ENCODE data around the gene PFKFB4. TPM values are rescaled to one million over a fixed set of nuclear protein-coding genes. Genes with fewer than 3 reads are reported as not detected.
A peak's percentile ranks its signal among the peaks of the same experiment; 100 is the strongest.

PFKFB4 gene
- total RNA-seq (1 to 10 TPM; 1.8 to 2.2 TPM), polyA plus RNA-seq (1.3 TPM)

DNA sequence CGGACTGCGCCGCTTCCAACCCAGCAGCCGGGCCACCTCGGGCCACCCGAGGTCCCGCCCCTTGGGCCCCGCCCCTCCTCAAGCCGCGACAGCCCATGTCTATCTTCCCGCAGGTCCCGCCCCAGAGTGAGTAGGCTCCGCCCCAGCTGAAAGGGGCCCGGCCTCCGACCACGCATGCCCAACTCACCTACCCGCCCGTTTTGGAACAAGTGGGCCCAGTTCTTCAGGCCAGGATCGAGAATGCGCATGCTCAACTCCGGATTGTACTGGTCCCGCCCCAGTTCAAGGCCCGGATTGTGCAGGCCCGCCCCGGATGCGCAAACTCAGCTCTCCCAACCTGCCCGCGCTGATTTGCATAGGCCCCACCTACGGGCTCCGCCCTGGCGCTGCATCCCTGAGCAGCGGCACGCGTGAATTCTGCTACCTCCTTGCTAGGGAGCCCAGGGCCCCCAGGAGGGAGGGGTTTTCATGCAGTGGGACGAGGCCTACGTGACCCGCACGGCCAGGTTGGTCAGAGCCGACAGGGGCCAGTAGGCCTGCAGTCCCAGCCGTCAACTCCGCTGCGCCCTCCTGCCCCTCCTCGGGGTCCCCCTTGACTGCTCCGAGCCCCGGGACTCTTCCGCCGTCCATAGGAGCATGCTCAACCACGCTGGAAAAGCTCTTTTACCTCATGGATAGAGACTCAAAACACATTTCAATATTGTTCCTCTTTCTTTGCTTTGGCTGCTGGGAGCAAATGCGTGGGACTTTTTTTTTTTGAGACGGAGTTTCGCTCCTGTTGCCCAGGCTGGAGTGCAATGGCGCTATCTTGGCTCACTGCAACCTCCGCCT is at the start of gene PFKFB4:
Gene PFKFB4, minus strand, starts transcription at position 8 of the 831 bp plus-strand sequence. CDS start 26 bp downstream, outside the sequence.
- Histone ChIP-seq H3K4me1 (ENCODE audit: insufficient read depth, low read length) (peaks cover 6% of the 10 kb centered on the region), H3K9me3 (ENCODE audit: low read length) (no peaks in the 10 kb centered on the region), H3K36me3 (ENCODE audit: insufficient read depth, low read length) (no peaks in the 10 kb centered on the region), H3K4me3 (ENCODE audit: low read length) (peak within 1 kb of the TSS; percentile 85), H3K27me3 (ENCODE audit: insufficient read depth, low read length, poor library complexity, severe bottlenecking) (no peaks in the 10 kb centered on the region), H3K27ac (ENCODE audit: low read depth, low read length) (peak within 1 kb of the TSS; percentile 51)
- Mint-ChIP-seq H3K27ac (peak within 1 kb of the TSS in 7 of 8 donors; percentile 3 to 83 (median 56)), H3K4me3 (peak within 1 kb of the TSS; percentile 62 to 89 (median 80)), H3K9me3 (no peaks in the 10 kb centered on the region), H3K27me3 (no peaks in the 10 kb centered on the region), H3K36me3 (no peaks in the 10 kb centered on the region), H3K4me1 (peaks cover 9 to 18% (median 13%) of the 10 kb centered on the region in 3 donors)
- ChIA-PET POLR2A (interaction anchor here (0.7 to 1.3 kb wide), 5 partner anchors 85 to 1678 kb away, joined by 3 to 6 read pairs (median 5); partner anchors contain the start of gene CCDC51), CTCF (interaction anchor here (1.1 to 6.3 kb wide), 9 partner anchors 11 to 316 kb away, joined by 3 to 44 read pairs (median 7); partner anchors contain the start of genes ATRIP, CCDC51, TMA7 and ZNF589)
- DNase-seq: peak; percentile 98 to 100 (median 99)

DNA sequence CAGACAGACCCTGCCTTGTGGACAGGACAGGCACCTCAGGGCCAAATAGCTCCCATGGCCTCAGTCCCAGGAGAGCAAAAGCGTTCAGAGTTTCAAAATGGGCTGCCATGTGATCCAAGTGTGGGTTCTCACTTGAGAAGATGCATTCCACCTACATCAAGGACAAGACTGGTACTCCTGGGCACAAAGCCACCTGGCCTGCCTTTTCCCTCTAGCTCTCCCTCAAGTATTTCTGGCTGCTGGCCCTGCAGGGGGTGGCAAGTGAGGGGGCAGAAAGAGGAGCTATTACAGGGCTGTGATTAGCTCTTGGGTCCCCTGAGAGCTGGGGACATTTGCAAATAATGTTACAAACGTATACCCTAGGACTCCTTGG is 45.0 kb upstream of the PFKFB4 start:
- Mint-ChIP-seq H3K9me3 (no peaks in the 10 kb centered on the region), H3K4me3 (no peak overlapping the region), H3K4me1 (peaks cover 0 to 2% (median 2%) of the 10 kb centered on the region in 3 donors), H3K36me3 (peaks cover 0 to 92% (median 13%) of the 10 kb centered on the region in 3 donors), H3K27me3 (no peaks in the 10 kb centered on the region), H3K27ac (no peak overlapping the region)
- no peaks in the 10 kb centered on the region for H3K4me1 ChIP-seq (ENCODE audit: insufficient read depth, low read length)
- H3K36me3 ChIP-seq (ENCODE audit: insufficient read depth, low read length): peaks cover 56% of the 10 kb centered on the region
- H3K27ac ChIP-seq (ENCODE audit: low read depth, low read length): no peak overlapping the region
- H3K27me3 ChIP-seq (ENCODE audit: insufficient read depth, low read length, poor library complexity, severe bottlenecking): no peaks in the 10 kb centered on the region
- ChIA-PET POLR2A (no interaction called here), CTCF (interaction anchor here (0.7 to 1.2 kb wide), 2 partner anchors 38 to 43 kb away, joined by 3 read pairs; no protein-coding TSS in a partner anchor)
- H3K9me3 ChIP-seq (ENCODE audit: low read length): no peaks in the 10 kb centered on the region
- H3K4me3 ChIP-seq (ENCODE audit: low read length): no peak overlapping the region
- no peak for DNase-seq

DNA sequence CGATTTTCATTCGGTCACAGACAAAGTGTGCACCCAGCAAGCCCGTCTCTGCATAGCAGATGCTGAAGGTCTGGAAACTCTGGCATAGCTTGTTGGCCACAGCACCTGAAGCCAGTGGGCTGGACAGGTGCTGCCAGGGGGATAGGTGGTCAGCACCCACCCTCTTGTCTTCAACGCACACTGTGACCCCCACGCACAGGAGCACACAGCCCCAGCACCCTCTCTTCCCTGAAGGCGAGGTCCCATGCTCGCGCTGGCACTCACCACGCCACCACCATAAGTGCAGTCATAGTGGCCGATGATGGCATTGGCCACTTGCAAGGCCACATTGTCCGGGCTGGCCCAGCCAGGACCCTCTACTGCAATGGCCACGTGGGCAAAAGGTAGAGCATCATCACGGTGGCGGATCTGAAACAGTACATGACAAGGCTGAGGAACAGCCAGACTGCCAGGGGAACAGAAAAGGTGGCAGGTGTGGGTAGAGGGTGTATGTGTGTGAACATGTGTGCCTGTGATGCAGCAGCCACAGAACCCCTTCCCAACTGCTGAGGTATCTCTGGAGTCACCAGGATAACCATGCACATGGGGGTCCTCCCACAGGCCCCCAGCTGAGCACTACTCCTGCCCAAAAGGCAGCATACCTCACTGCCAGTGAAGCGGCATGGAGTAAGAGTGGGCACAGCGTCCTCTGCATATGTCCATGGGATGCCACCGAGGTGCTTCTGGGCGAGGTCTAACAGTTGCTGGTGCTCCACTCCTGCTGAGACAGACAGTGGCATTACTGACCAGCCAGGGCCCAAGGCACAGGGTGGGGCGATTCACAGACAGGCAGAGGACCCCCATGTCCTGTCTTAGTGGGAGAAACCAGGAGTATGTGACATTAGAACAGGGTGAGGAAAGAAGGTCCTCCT is 44.4 kb upstream of the PFKFB4 start:
- no peak overlapping the region for H3K4me3 Mint-ChIP-seq
- Histone ChIP-seq H3K36me3 (ENCODE audit: insufficient read depth, low read length) (peaks cover 56% of the 10 kb centered on the region), H3K9me3 (ENCODE audit: low read length) (no peaks in the 10 kb centered on the region), H3K4me3 (ENCODE audit: low read length) (no peak overlapping the region), H3K27ac (ENCODE audit: low read depth, low read length) (no peak overlapping the region), H3K27me3 (ENCODE audit: insufficient read depth, low read length, poor library complexity, severe bottlenecking) (no peaks in the 10 kb centered on the region), H3K4me1 (ENCODE audit: insufficient read depth, low read length) (no peaks in the 10 kb centered on the region)
- peaks cover 0 to under 1% (median 0%) of the 10 kb centered on the region in 3 donors for H3K4me1 Mint-ChIP-seq
- no peak for DNase-seq
- ChIA-PET CTCF (interaction anchor here (1.2 kb wide), 1 partner anchor 43 kb away, joined by 3 read pairs; no protein-coding TSS in a partner anchor), POLR2A (no interaction called here)
- peaks cover 0 to 3% of the 10 kb centered on the region in 2 donors for H3K27me3 Mint-ChIP-seq
- no peaks in the 10 kb centered on the region for H3K9me3 Mint-ChIP-seq
- peak overlapping the region in 1 of 8 donors; percentile 36 for H3K27ac Mint-ChIP-seq
- H3K36me3 Mint-ChIP-seq: peaks cover 0 to 89% (median 13%) of the 10 kb centered on the region in 3 donors

DNA sequence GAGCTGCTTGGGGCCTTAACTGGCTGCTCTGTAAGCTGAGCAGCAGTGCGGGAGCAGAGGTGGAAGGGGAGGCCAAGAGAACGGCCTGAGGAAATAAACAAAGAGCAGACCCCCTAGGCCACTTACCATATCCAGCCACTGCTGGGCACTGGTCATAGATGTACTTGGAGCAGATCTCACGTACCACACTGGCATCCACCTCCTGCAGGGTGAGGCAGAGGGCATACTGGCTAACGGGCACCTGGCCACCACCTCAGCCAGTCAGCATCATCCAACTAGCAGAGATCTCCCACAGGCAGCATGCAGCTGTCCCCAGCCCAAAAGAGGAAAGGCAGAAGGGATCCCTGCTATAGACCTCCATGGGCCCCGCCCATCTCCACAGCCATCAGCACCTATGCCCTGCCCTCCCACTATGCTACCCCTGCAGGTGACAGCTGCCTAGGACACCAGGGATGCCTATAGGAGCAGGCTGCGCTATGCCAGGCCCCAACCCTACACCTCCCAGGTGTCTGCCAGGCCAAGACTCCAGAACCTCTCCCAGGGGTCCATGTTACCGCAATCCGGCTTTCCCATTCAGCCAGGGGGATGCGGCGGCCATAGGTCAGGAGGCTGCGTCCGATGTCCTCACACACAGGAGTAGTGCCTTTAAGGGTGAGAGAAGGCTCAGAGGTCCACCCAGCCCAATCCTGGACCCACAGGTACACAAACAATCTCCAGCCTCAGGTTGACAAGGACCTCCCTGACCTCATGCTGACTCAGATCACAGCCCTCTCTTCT is 43.1 kb upstream of the PFKFB4 start:
- peak overlapping the region in 2 of 8 donors; percentile 82 to 87 for H3K27ac Mint-ChIP-seq
- ChIA-PET POLR2A (no interaction called here), CTCF (interaction anchor here (1.7 kb wide), 1 partner anchor 10 kb away, joined by 4 read pairs; the partner anchor contains the start of gene UQCRC1)
- no peaks in the 10 kb centered on the region for H3K27me3 ChIP-seq (ENCODE audit: insufficient read depth, low read length, poor library complexity, severe bottlenecking)
- no peaks in the 10 kb centered on the region for H3K9me3 ChIP-seq (ENCODE audit: low read length)
- H3K4me3 Mint-ChIP-seq: no peak overlapping the region
- H3K36me3 ChIP-seq (ENCODE audit: insufficient read depth, low read length): peaks cover 45% of the 10 kb centered on the region
- H3K9me3 Mint-ChIP-seq: no peaks in the 10 kb centered on the region
- no peak overlapping the region for H3K4me3 ChIP-seq (ENCODE audit: low read length)
- peaks cover 0 to 5% (median 0%) of the 10 kb centered on the region in 3 donors for H3K4me1 Mint-ChIP-seq
- H3K27me3 Mint-ChIP-seq: peaks cover 0 to 10% of the 10 kb centered on the region in 2 donors
- H3K36me3 Mint-ChIP-seq: peaks cover 0 to 76% (median 13%) of the 10 kb centered on the region in 3 donors
- no peaks in the 10 kb centered on the region for H3K4me1 ChIP-seq (ENCODE audit: insufficient read depth, low read length)
- no peak for DNase-seq
- no peak overlapping the region for H3K27ac ChIP-seq (ENCODE audit: low read depth, low read length)

DNA sequence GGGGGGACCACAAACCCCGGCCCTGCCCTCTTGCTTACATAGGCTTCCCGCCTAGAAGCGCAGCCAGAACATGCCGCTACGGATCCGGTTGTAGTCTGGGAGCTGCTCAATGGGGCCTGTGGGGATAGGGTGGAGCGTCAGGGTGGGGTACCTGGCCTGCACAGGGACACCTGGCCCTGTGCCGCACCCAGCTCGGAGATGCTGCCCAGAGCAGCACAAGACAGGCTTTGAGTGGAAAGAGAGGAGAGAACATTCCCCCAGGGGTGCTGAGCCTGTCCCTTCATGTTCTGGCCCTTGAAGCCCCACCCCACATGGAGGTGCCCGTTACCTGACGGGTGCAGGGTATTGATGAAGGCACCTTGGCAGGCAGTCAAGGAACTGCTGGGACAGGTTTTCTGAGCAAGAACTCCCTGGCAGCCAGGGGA is 42.5 kb upstream of the PFKFB4 start:
- POLR2A ChIA-PET: no interaction called here
- CTCF ChIA-PET: interaction anchor here (1.7 kb wide), 1 partner anchor 10 kb away, joined by 4 read pairs; the partner anchor contains the start of gene UQCRC1
- Histone ChIP-seq H3K9me3 (ENCODE audit: low read length) (no peaks in the 10 kb centered on the region), H3K27me3 (ENCODE audit: insufficient read depth, low read length, poor library complexity, severe bottlenecking) (no peaks in the 10 kb centered on the region), H3K36me3 (ENCODE audit: insufficient read depth, low read length) (peaks cover 39% of the 10 kb centered on the region), H3K27ac (ENCODE audit: low read depth, low read length) (no peak overlapping the region), H3K4me1 (ENCODE audit: insufficient read depth, low read length) (no peaks in the 10 kb centered on the region), H3K4me3 (ENCODE audit: low read length) (no peak overlapping the region)
- Mint-ChIP-seq H3K9me3 (no peaks in the 10 kb centered on the region), H3K36me3 (peaks cover 0 to 70% (median 13%) of the 10 kb centered on the region in 3 donors), H3K27ac (peak overlapping the region in 1 of 8 donors; percentile 82), H3K4me1 (peaks cover 0 to 11% (median 2%) of the 10 kb centered on the region in 3 donors), H3K4me3 (no peak overlapping the region), H3K27me3 (peaks cover 3 to 16% of the 10 kb centered on the region in 2 donors)
- DNase-seq: no peak

DNA sequence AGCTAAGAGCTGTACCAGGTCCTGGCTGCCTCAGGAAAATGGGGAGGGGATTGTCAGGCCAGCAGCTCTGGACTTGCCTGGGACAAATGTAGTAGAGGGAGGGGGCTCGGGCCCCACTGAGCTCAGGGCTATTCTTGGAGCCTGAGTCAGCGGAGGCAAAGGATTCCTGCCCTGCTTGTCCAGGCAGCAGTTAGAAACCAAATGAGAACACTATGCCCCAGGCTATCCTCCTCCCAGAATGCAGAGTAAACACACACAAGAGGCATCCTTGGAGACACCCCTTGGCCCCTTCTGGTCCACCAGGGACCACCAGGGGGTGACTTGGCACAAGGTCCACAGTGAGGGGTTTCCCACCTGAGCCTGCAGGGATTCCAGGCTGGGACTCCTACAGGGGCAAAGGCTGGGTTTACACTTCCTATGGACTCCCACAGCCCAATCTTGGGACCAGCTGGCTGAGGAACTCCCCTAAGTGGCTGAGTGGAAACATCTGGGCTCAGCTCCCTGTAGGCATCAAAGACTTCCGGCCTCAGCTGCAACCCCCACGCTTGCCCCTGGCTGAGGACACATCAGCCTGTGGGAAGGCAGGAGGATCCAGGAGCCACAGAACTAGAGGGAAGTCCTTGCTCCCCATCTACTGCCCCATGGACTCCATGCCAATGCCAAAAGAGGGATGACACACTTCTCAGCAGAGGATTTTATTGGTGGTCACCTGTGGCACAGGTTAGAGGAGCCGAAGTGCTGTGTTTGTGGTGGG is 41.9 kb upstream of the PFKFB4 start:
- Mint-ChIP-seq H3K27me3 (peaks cover 4 to 16% of the 10 kb centered on the region in 2 donors), H3K4me3 (no peak overlapping the region), H3K36me3 (peaks cover 0 to 64% (median 13%) of the 10 kb centered on the region in 3 donors), H3K27ac (peak overlapping the region in 1 of 8 donors; percentile 54), H3K9me3 (no peaks in the 10 kb centered on the region), H3K4me1 (peaks cover 0 to 11% (median 2%) of the 10 kb centered on the region in 3 donors)
- no peaks in the 10 kb centered on the region for H3K4me1 ChIP-seq (ENCODE audit: insufficient read depth, low read length)
- ChIA-PET POLR2A (no interaction called here), CTCF (interaction anchor here (0.5 to 1.7 kb wide), 2 partner anchors 11 to 92 kb away, joined by 3 to 4 read pairs; partner anchors contain the start of gene UQCRC1)
- no peak for DNase-seq
- no peaks in the 10 kb centered on the region for H3K27me3 ChIP-seq (ENCODE audit: insufficient read depth, low read length, poor library complexity, severe bottlenecking)
- no peak overlapping the region for H3K27ac ChIP-seq (ENCODE audit: low read depth, low read length)
- H3K4me3 ChIP-seq (ENCODE audit: low read length): no peak overlapping the region
- peaks cover 33% of the 10 kb centered on the region for H3K36me3 ChIP-seq (ENCODE audit: insufficient read depth, low read length)
- no peaks in the 10 kb centered on the region for H3K9me3 ChIP-seq (ENCODE audit: low read length)
